GDM1 (cell line): Measurements from ENCODE around the gene PTPN14.

Source experiments
- DNase-seq: peaks from one replicate; lab custom pipeline; 2025; lab: John Stamatoyannopoulos, UW

The PTPN14 gene

DNA sequence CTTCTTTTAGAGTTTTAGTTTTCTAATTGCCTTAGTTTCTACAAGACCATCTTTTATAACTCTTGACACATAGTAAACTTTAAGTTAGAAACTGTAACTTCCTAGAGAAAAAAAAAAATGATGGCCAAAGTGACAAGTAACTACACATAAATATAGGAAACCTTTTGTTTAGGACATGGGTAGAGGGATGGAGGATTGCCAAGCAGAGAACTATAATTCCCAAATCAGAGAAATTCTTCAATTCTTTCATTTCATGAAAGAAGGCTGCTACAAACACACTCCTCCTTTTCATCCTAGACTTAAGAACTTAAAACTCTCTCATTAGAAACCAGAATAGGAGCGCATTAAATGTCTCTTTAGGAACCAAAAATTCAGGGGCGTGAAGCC is 125.0 kb downstream of the PTPN14 start:
- no peak for DNase-seq

DNA sequence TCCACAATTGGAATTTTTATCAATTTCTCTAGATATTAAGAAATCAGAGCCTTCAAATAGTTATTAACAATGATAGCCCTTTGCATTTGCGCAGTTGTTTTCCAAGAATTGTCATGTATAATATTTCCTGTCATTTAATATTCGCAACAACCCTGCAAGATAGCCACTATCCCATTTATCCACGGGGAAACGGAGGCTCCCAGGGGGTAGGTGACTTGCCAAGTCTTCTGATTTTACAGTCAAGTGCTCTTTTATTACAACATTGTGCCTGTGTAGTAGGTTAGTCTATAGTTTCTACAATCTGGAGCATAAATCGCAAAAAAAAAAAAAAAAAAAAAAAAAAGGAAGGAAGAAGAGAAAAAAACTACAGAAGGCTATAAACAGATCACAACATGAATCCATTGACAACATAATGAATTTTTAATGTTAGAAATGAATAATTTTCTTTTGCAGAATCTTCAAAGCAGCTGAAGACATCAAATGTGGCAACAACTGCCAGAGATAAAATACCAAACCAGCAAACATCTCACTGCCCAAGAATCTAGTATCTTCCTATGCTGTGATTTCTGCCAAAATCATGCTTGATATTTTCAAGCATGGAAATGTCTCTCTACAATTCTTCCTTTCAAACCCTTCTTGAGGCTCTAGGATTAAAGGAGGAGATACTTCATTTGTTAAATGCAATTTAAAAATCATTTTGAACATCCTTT is 125.5 kb downstream of the PTPN14 start:
- DNase-seq: no peak

DNA sequence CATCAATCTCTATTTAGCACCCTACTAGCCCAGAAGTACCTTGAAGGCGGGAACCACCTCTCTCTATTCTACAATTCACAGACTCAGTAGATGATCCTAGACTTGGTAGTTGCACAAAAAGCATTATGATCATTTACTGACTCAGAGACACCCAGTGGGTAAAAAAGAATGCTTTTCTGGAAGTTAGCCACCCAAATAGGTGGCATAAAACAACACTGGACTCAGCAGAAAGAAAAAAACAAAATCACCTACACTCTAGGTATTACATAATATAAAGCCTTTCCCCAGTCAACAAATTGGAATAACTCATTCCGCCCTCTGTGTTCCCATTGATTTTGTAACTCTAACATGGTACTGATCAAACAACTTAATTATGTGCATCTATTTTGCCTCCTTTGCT is 126.3 kb downstream of the PTPN14 start:
- DNase-seq: no peak

DNA sequence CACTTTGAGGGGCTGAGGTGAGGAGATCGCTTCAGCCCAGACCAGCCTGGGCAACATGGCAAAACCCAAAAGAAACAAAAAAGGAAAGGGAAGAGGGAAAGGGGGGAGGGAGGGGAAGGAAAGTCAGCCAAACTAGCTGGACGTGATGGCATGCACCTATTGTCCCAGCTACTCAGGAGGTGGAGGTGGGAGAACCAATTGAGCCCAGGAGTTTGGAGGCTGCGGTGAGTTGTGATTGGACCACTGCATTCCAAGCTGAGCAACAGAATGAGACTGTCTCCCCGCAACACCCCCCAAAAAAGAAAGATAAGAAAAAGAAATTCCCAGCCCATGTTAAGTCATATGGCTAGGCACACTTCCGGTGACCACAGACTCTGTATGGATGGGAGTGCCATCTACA is 128.4 kb downstream of the PTPN14 start:
- no peak for DNase-seq

DNA sequence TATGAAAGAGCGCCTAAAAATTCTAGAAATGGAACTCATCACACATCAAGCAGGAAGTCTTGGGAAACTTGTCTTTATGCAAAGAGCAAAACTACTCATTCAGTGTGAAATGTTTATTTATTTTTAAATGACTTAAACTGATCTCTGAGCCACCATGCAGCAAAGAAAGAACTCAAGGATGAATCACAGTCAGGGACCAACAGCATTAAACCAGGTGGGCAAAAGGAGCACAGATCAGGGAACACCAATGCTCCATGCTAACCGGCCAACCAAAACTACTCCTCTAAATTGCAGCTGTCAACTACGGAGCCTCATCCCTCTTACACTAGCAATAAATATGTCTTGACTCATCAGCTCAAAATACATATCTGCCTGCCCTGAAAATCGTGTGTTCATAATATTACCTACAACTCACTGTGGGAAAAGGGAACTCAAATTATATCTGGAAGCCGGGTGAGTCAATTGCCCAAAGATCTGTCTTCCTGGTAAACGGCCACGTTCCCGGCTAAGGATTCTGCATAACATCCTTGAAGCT is 129.2 kb downstream of the PTPN14 start:
- DNase-seq: no peak

DNA sequence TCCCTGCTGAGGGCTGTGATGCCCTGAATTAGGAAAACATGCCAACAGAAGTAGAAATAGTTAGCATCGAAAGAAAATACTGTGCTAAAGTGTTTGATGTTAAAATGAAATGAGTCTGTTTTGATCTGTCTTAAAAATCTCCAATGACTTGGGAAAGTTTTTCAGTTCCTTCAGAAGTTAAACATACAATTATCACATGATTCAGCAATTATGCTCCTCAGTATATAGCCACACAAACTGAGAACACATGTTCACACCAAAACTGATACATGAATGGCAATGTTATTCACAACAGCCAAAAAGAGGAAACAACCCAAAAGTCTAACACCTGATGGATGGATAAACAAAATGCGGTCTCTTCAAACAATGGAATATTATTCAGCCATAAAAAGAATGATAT is 130.6 kb downstream of the PTPN14 start:
- no peak for DNase-seq

DNA sequence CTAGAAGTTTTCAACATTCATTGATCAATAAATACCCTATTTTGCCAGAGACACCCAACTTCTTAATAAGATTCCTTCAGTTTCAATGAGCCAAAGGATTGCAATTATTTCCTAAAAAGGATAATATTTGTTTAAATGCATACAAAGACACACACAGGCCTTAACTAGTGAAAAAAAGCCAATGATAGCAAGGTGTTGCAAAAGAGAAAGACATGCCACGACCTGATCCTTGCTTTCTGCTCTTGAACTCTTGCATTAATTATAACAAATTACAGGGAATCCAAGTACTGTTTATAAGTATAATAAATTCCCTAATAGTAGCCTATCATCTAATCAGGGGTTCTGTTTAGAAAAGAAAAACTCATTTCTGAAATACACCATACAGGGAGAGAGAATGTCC is 131.1 kb downstream of the PTPN14 start:
- no peak for DNase-seq

DNA sequence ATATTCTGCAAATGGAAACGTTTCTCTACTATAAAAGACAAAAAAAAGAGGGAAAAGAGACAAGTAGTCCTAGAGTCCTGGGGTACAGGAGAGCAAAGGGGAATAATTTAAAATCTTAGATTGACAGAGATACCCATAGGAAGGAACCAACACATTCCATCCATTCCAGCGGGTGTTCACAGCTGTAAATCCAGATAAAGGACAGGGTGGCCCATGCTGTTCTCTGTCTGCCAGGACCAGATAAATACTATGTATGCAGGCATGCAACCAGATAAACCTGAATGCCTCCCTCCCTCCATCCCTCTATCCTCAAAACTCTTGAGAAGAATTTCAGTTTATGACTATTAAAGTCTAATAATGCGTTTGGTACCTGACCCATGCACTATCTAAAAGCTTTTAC is 131.8 kb downstream of the PTPN14 start:
- DNase-seq: no peak

DNA sequence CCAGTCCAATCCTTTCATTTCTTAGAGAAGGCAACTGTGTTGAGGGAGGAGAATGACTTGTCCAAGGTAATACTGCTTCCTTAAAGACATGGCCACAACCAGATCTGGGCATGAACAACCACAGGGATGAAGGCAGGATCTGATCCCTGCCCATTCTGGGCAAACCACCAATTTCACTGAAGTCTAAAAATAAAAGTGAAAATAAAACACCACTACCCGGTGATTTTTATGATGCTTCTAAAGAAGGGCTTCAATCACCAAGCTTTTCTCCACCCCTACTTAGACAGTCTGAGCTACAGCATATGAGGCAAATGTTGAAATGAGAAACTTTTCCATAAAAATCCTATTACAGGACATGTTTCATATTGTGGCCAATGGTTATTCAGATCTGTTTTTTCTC is 133.0 kb downstream of the PTPN14 start:
- DNase-seq: no peak

DNA sequence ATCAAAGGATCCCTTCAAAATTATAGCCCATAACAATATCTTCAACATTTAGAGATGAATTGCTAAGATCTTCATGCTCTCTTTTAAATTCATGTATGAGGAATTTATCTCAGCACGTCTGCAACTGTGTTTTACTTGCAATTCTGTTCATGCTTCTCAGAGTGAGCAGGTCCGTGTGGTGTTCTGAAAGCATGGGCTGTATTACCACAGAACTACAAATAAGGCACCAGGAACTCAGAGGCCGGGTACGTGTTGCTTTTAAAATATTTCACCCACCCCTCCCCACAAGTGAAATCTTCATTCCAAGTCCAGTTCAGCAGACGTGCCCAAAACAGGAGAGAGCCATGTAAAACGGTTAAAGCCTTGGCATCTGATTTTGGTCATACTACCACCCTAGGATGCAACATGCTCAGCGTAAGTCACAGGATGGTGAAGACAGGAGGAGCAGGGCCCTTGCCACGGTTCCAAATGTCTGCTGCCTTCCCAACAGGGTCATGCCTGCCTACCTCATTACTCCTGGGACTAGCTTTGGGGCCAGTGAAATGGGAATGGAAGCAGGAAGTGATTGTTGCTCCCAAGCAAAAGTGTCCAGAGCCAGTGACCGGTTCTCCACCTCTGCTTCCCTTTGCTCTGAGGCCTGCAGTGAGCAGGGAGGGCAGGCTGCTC is 133.7 kb downstream of the PTPN14 start:
- no peak for DNase-seq

DNA sequence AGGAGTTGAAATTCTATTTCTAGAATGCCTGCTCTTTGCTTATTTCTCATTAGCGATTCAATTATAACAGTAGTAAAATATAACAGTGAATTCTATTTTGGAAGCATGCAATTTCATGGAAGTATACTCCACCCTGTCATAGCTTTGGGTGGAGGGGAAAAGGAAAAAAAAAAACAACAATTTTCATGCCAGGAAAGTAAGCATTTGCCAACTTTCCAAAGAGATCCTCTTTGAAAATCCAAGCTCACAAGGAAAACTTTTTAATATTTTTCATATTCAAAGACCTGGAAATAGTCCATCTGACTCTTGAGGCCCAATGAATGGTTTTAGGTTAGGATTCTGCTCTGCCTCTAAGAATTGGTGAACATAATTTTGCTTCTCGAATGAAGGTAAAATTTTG is 134.5 kb downstream of the PTPN14 start:
- no peak for DNase-seq

DNA sequence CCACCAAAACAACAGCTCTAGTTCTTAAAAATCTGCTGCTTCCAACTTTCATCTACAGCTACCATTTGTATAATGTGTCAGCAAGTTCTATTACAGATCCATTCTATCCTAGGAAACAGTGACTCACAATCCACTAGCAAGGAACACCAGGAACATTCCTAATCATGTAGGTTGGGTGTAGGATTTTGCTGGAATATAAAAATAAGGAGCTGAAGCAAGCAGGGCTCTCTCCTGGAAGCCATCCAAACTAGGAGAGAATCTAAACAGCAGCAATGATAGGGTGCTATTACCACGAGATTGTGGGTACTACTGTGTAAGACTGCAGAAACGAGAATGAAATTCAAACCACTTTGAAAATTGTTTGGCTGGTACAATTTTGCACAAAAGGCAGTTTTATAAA is 135.0 kb downstream of the PTPN14 start:
- no peak for DNase-seq

DNA sequence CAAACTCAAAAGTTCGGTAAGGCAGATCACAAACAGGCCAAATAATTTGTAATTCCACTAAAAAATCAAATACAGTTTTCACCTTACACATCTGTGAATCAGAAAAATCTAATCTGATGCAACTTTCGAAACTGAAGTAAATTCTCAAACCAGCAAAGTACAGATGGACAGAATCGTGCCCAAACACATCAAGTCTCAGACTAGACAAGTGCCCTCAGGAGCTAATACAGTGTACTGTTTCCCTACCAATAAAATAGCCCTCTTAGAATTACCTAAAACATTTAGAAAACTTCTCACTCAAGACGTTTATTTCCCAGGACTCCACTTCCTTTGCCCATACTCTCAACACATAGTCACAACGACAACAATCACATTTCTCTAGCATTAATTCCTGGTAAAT is 136.3 kb downstream of the PTPN14 start:
- DNase-seq: no peak

DNA sequence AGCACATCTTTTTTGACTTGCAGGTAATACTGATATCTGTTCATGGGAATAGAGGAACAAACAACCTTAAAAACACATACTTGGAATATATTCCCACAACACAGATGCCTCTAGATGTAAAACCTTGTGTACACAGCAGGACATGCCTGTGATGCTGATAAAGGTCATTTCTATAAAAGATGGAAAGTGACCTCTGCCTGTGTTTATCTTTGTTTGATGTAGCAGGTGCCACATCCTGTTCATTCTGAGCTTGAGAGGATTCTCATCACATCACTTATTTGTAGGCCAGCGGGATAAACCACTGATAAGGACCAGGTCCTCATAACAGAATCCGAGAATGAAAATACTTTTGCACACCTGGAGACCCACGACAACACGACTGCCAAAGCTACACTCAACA is 136.7 kb downstream of the PTPN14 start:
- no peak for DNase-seq

DNA sequence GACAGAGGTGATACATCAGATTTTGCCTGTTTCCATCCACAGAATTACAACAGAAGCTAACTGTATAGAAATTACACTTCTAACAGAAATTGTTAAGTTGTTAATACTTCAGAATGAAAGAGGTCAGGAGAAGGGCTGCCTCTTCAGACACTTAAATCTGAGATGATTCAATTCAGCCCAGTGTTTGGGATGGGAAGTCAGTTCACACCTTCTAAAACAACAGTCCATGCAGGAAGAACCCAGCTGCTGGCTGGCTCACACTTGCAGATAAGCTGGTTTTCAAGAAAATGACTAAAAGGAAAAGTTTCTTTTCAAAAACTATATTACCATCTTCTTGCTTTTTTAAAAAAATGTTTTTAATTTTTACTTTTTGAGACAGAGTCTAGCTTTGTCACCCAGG is 138.1 kb downstream of the PTPN14 start:
- DNase-seq: no peak

DNA sequence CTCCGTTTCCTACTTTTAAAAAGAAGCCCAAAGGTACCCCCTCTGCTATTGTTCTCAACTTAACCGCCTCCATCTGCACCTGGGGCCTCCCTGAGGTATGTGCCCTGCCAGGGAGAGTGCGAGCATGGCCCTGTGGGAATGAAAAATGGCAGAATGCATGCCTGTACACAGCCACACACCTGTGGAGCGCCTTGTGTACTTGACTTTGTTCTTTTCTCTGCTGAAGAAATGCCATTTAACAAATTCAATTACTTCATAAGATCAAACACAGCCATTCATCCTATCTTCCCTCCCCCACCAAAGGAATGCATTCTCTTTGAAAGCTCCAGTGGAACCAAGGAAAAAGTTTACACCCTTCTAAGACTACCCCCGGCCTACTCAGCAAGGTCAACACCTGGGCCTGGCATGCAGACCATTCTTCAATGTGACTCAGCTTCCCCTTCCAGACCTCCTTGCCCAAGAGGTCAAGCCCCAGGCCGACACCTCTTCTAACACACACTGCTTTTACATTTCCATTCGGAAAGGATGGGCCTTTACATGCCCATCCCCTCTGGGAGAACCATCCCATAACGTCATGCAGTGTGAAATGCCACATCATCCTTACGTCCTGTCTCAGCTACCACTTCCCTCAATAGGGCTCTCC is 146.7 kb downstream of the PTPN14 start:
- DNase-seq: no peak

DNA sequence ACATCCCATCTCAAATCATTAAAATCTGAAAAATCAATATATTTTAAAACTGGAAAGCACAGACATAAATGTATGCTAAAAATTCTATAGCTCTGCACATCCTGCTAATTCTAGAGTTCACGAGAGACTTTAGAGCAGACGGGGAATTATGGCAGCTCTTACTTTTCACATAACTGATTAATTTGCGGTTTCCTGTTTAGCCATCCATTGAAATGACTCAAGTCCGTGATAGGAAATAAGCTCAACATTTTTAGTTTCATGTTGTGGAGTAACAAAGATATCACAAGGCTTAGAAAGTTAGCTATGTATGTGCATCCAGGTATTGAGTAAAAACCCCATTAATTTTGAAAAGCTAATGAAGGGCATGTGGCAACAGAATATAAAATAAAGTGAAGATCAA is 147.2 kb downstream of the PTPN14 start:
- no peak for DNase-seq

DNA sequence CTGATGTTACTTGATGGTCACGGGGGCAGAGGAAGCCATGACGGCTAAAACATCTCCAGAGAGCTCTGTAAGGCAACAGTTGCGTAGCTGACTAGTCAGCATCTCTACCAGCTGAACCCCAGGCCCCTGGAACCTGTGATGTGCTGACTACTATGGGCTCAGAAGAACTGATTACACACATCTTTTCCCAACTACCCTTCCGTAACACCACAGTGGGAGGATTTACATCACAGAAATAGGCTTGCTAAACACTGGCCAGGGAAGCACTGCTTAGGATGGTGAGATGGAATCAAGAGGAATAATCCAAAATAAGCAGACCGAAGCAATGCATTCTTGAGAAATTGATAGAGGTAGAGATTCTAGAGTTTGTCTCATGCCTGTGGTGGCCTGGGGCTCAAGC is 148.0 kb downstream of the PTPN14 start:
- DNase-seq: no peak

DNA sequence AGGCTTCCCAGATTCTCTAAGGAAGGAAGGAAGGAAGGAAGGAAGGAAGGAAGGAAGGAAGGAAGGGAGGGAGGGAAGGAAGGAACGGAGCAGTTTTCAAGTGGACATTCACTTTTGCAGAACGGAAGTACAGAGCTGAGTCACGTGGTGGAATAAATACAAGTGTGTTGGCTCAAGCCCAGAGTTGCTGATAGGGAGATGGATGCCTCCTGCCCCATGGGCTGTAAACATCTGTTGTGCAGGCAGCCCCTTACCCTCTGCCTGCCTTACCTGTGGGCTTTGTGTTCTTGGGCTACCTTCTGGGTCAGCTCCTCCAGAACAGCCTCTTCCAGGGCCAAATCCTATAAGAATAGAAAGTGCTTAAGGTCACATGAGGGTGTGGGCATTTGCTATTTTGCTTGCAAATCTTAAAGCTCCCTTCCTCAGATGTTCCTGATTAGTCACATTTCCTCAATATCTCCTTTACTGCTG is 148.8 kb downstream of the PTPN14 start:
- DNase-seq: no peak

DNA sequence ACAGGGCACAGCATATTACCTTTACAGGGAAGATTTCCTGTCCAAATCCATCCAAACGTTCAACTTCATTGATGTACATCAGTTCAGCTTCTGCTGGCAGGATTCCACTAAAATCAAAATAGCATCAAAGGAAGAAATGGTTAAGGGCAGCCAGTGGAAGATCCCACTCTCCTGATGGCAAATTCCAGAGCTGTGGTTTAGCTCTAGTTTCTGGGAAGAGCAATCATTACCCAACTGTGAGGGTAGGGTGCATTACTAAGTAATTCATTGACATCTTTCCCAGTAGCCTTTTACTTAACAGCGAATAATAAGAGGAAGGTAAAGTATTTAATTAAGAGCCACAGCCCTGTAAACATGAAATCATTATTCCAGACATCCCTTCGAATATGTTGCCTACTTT is 149.7 kb downstream of the PTPN14 start:
- DNase-seq: no peak

DNA sequence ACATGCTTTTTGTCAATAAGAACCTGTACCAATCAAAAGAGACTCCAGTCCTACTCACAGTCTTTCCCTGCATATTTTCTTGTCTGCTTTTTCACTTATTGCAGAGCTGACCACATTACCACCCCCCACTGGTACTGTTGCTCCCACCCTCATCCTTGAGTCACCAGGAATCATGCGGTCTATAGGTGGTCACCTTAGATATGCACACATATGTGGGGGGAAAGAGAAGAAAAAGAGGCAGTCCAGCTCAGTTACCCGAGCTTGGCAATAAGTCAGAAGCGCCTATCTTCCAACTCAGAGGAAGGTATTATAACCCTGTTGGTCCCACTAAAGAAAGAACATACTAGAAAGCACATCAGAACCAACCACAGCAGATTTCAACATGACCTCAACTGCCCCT is 151.3 kb downstream of the PTPN14 start:
- DNase-seq: no peak

DNA sequence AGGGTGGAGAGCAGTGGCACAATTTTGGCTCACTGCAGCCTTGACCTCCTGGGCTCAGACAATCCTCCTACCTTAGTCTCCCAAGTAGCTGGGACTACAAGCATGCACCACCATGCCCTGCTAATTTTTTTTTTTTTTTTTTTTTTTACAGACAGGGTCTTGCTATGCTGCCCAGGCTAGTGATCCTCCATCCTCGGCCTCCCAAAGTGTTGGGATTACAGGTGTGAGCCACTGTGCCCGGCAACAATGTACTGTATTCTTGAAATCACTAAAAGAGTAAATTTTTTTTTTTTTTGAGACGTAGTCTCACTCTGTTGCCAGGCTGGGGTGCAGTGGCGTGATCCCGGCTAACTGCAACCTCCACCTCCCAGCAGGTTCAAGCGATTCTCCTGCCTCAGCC is 152.9 kb downstream of the PTPN14 start:
- no peak for DNase-seq

DNA sequence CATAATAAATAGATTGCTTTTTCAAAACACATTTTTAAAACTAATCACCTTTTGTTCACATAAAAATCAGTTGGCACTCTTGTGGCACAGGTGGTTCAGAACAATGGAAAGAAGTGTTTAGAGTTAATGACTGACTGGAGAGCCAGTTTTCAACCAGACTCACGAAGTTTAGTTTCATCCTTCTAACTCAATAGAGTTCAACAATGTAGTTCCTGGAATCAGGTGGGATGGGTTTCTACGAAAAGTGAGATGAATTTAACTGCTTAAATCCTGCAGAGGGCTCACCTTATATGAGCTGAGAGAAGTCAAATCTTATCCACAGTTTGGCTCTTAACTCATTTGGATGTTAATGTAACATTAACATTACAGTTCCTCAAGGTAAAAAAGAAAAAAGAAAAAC is 153.9 kb downstream of the PTPN14 start:
- DNase-seq: no peak
